Measurements from ENCODE around the gene STK32A. TPM values are rescaled to one million over a fixed set of nuclear protein-coding genes. Genes with fewer than 3 reads are reported as not detected.

Gene STK32A
- total RNA-seq, 2 donors from 2014 or later, result 9.8 to 21.8 TPM

DNA sequence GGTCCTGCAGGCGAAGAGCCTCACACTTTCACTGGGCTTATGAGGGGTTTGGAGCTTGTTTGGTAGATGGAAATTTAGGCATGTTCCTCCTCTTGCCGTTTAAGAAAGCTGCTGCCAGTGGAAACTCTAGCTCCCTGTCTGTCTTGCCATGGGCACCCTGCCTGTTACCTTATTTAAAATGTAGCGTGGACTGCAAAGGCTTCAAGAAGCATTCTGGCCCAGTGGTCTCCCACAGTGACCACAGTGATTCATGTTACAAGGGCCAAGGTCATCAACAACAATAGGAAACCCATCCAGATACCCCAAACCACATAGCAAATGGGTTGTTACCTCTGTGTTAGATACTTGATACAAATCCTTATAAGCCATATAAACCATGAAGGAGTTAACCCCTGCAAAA is 178.4 kb downstream of the STK32A start:
- TF ChIP-seq, protein P1, sequence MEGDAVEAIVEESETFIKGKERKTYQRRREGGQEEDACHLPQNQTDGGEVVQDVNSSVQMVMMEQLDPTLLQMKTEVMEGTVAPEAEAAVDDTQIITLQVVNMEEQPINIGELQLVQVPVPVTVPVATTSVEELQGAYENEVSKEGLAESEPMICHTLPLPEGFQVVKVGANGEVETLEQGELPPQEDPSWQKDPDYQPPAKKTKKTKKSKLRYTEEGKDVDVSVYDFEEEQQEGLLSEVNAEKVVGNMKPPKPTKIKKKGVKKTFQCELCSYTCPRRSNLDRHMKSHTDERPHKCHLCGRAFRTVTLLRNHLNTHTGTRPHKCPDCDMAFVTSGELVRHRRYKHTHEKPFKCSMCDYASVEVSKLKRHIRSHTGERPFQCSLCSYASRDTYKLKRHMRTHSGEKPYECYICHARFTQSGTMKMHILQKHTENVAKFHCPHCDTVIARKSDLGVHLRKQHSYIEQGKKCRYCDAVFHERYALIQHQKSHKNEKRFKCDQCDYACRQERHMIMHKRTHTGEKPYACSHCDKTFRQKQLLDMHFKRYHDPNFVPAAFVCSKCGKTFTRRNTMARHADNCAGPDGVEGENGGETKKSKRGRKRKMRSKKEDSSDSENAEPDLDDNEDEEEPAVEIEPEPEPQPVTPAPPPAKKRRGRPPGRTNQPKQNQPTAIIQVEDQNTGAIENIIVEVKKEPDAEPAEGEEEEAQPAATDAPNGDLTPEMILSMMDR (conservative IDR thresholded peaks at IDR 0.05), result no peak
- no peaks in the 10 kb centered on the region for H3K4me1 ChIP-seq (ENCODE audit: control insufficient read depth, insufficient read depth, low read length)
- WGBS, 2 experiments (ENCODE audit: insufficient coverage in 1 of 2, insufficient read length in 1 of 2), result 93 to 94% methylated on average over 2 to 3 of the region's 3 CpGs

DNA sequence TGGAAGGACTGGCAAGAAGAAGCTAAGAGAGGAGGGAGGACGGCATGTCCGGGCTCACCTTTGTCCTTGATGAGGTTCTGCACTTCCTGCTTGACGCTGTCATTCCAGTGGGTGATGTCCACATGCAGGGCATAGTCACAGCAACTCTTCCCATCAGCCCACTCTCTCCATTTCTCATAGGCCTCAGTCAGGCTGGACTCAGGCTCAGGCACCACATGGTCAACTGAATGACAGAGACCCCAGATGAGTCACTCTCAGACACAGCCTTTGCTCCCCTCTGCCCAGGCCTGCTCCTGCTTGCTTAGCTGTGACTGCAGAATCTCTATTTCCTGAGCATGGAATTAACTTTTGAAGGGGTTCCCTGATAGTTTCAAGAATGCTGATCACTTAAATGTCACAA is 180.8 kb downstream of the STK32A start:
- Histone ChIP-seq H3K4me3 (ENCODE audit: low read length) (no peak overlapping the region), H3K4me1 (ENCODE audit: control insufficient read depth, insufficient read depth, low read length) (no peaks in the 10 kb centered on the region), H3K9me3 (ENCODE audit: control insufficient read depth, low read length) (no peaks in the 10 kb centered on the region), H3K27ac (ENCODE audit: low read depth, low read length) (no peak overlapping the region), H3K27me3 (ENCODE audit: control insufficient read depth, insufficient read depth, low read length, poor library complexity, severe bottlenecking) (no peaks in the 10 kb centered on the region), H3K9ac (ENCODE audit: extremely low read depth, low read length, poor library complexity, severe bottlenecking) (no peak overlapping the region), H3K36me3 (ENCODE audit: control insufficient read depth, insufficient read depth, low read length) (peaks cover 70% of the 10 kb centered on the region)
- WGBS, 2 experiments (ENCODE audit: insufficient coverage in 1 of 2, insufficient read length in 1 of 2), result 96% methylated on average over 3 of the region's 3 CpGs; no CpG with 5 or more reads in 1 of the 2 experiments
- no peak for DNase-seq
- TF ChIP-seq, protein P1 (conservative IDR thresholded peaks at IDR 0.05), result no peak
- Mint-ChIP-seq H3K4me3 (no peak overlapping the region), H3K9me3 (no peaks in the 10 kb centered on the region), H3K4me1 (peaks cover 6% of the 10 kb centered on the region), H3K36me3 (ENCODE audit: low read depth) (peaks cover 71% of the 10 kb centered on the region), H3K27me3 (ENCODE audit: insufficient read depth) (no peaks in the 10 kb centered on the region), H3K27ac (no peak overlapping the region)

More for the DNA sequence above, 178.4 kb downstream of the STK32A start:
- H3K36me3 ChIP-seq (ENCODE audit: control insufficient read depth, insufficient read depth, low read length), result peaks cover 85% of the 10 kb centered on the region
- Mint-ChIP-seq H3K4me1 (peaks cover 15% of the 10 kb centered on the region), H3K9me3 (no peaks in the 10 kb centered on the region), H3K27ac (no peak overlapping the region), H3K36me3 (ENCODE audit: low read depth) (peaks cover 85% of the 10 kb centered on the region), H3K27me3 (ENCODE audit: insufficient read depth) (no peaks in the 10 kb centered on the region), H3K4me3 (no peak overlapping the region)
- H3K27ac ChIP-seq (ENCODE audit: low read depth, low read length), result no peak overlapping the region
- no peak overlapping the region for H3K9ac ChIP-seq (ENCODE audit: extremely low read depth, low read length, poor library complexity, severe bottlenecking)
- H3K9me3 ChIP-seq (ENCODE audit: control insufficient read depth, low read length), result peaks cover 14% of the 10 kb centered on the region
- DNase-seq, result no peak
- H3K4me3 ChIP-seq (ENCODE audit: low read length), result no peak overlapping the region
- H3K27me3 ChIP-seq (ENCODE audit: control insufficient read depth, insufficient read depth, low read length, poor library complexity, severe bottlenecking), result no peaks in the 10 kb centered on the region

DNA sequence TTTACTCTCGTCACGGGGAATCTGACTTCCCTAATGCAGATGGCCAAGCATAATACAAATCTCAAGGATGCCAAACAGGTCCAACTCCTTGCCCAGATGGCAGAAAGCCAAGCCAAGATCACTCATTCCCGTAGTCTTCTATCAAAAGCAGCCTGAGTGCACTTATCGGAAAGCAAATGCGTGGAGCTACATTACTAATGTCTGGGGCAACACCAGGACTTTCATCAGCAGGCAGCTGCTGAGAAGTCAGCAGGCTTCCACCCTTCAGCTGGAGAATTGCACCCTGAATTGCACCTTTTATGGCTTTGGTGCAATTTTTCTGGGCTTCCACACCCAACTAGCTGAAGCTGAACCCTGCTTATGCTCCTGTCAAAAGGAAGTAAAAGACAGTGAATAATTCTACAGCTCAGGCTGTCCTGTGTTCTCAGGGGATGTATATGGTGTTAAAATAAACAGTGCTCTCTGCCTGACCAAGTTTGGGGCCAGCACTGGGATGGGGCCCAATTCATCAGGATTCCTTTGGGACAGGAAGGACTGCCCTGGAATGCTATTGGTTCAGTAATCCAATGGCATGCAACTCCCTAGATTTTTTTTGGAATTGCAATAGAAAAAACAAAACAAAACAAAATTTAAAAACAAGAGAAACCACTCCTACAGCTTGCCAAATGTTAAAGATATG is 182.4 kb downstream of the STK32A start:
- H3K27ac Mint-ChIP-seq, result no peak overlapping the region
- H3K4me1 Mint-ChIP-seq, result peaks cover 6% of the 10 kb centered on the region
- Histone ChIP-seq H3K9ac (ENCODE audit: extremely low read depth, low read length, poor library complexity, severe bottlenecking) (no peak overlapping the region), H3K27ac (ENCODE audit: low read depth, low read length) (peak overlapping the region; percentile 42), H3K27me3 (ENCODE audit: control insufficient read depth, insufficient read depth, low read length, poor library complexity, severe bottlenecking) (no peaks in the 10 kb centered on the region), H3K4me1 (ENCODE audit: control insufficient read depth, insufficient read depth, low read length) (no peaks in the 10 kb centered on the region), H3K36me3 (ENCODE audit: control insufficient read depth, insufficient read depth, low read length) (peaks cover 54% of the 10 kb centered on the region), H3K4me3 (ENCODE audit: low read length) (no peak overlapping the region), H3K9me3 (ENCODE audit: control insufficient read depth, low read length) (no peaks in the 10 kb centered on the region)
- H3K36me3 Mint-ChIP-seq (ENCODE audit: low read depth), result peaks cover 63% of the 10 kb centered on the region
- TF ChIP-seq, protein P1 (conservative IDR thresholded peaks at IDR 0.05), result no peak
- DNase-seq, result no peak
- WGBS, 2 experiments (ENCODE audit: insufficient coverage in 1 of 2, insufficient read length in 1 of 2), result 95% methylated on average over 4 to 5 of the region's 5 CpGs
- H3K9me3 Mint-ChIP-seq, result no peaks in the 10 kb centered on the region
- H3K27me3 Mint-ChIP-seq (ENCODE audit: insufficient read depth), result no peaks in the 10 kb centered on the region
- no peak overlapping the region for H3K4me3 Mint-ChIP-seq

Measured in endodermal cell (in vitro differentiated cells).